DND-41 (cell line): ENCODE data around the gene DLG1.

Experiments
- ATAC-seq: fragments of 200-7000 bp; cut with Tn5 transposase; 3 replicates; pipeline ENCODE4 v1.9.1; 2021; ENCODE audit warnings: low read depth; ENCODE audit not compliant: insufficient read depth
- DNase-seq: peaks from one replicate; pipeline ENCODE4 v3.0.0-alpha.2; 2020
- H2AFZ ChIP-seq: 2 replicates; pipeline ENCODE4 v1.6.0; 2012; ENCODE audit warnings: low read depth, low read length
- H3K27ac ChIP-seq: 2 replicates; pipeline ENCODE4 v1.5.1; 2012; ENCODE audit warnings: low read length, inconsistent platforms
- H3K27me3 ChIP-seq: fragments of 200-600 bp; sonication (generic); 2 replicates; pipeline ENCODE4 v1.6.0; 2012; ENCODE audit warnings: low read length, mild to moderate bottlenecking, inconsistent platforms; ENCODE audit not compliant: insufficient read depth, poor library complexity
- H3K36me3 ChIP-seq: 2 replicates; pipeline ENCODE4 v1.5.1; 2012; ENCODE audit warnings: low read length, inconsistent platforms; ENCODE audit not compliant: insufficient read depth
- H3K4me1 ChIP-seq: 2 replicates; pipeline ENCODE4 v1.5.1; 2012; ENCODE audit warnings: mild to moderate bottlenecking, low read length; ENCODE audit not compliant: insufficient read depth
- H3K4me2 ChIP-seq: 2 replicates; pipeline ENCODE4 v1.6.0; 2012; ENCODE audit warnings: mild to moderate bottlenecking, moderate library complexity, low read length, inconsistent platforms; ENCODE audit not compliant: insufficient read depth
- H3K4me3 ChIP-seq, 2 experiments: fragments of 200-600 bp in 1 of 2; shearing (Covaris generic) in 1 of 2; 2 replicates each; pipeline ENCODE4 v1.5.1; 2012 to 2016; ENCODE audit warnings: inconsistent platforms in 2 of 2, low read length in 2 of 2, mild to moderate bottlenecking in 2 of 2, low read depth in 1 of 2, moderate library complexity in 1 of 2
- H3K79me2 ChIP-seq: 2 replicates; pipeline ENCODE4 v1.6.0; 2012; ENCODE audit warnings: low read length, inconsistent platforms; ENCODE audit not compliant: insufficient read depth
- H3K9ac ChIP-seq: 2 replicates; pipeline ENCODE4 v1.6.0; 2012; ENCODE audit warnings: low read depth, mild to moderate bottlenecking, inconsistent platforms, low read length, moderate library complexity
- H3K9me3 ChIP-seq: 2 replicates; pipeline ENCODE4 v1.5.1; 2012; ENCODE audit warnings: low read length, moderate library complexity, mild to moderate bottlenecking, inconsistent platforms; ENCODE audit not compliant: insufficient read depth, severe bottlenecking
- H4K20me1 ChIP-seq: 2 replicates; pipeline ENCODE4 v1.6.0; 2012; ENCODE audit warnings: low read length; ENCODE audit not compliant: insufficient read depth
- CTCF ChIP-seq: IDR thresholded peaks from 2 replicates; pipeline ENCODE4 v1.5.1; 2012; ENCODE audit warnings: borderline replicate concordance, low read length, moderate library complexity, mild to moderate bottlenecking; ENCODE audit not compliant: poor library complexity, severe bottlenecking; ENCODE audit errors: extremely low read depth
- EZH2 ChIP-seq: IDR thresholded peaks from 3 replicates; pipeline ENCODE4 v1.6.1; 2012; ENCODE audit warnings: borderline replicate concordance, low read depth, mild to moderate bottlenecking, moderate library complexity, low read length, inconsistent platforms; ENCODE audit not compliant: severe bottlenecking

Gene DLG1

GRCh38 chr3:197297002-197297401 is 1.4 kb downstream of the DLG1 start:
- Histone ChIP-seq H3K4me2 (peak overlapping the region; percentile 97), H3K79me2 (peaks cover 52% of the 10 kb centered on the region), H3K36me3 (peaks cover 33% of the 10 kb centered on the region), H3K4me3 (peak overlapping the region; percentile 93 to 96), H4K20me1 (0 out of 2 replicates have a peak, but pooled peaks cover 3% of the 10 kb centered on the region), H3K9me3 (no peaks in the 10 kb centered on the region), H3K4me1 (peaks cover 47% of the 10 kb centered on the region), H3K27me3 (peaks cover 21% of the 10 kb centered on the region), H3K9ac (peak overlapping the region; percentile 89), H2AFZ (peak overlapping the region; percentile 85), H3K27ac (peak overlapping the region; percentile 94)
- TF ChIP-seq CTCF (no peak), EZH2 (no peak)
- ATAC-seq = no peak
- no peak for DNase-seq

- peaks cover 47% of the 10 kb centered on the region for H3K4me1 ChIP-seq
- peak overlapping the region; percentile 89 for H3K9ac ChIP-seq
- TF ChIP-seq CTCF (no peak), EZH2 (no peak)
- peaks cover 21% of the 10 kb centered on the region for H3K27me3 ChIP-seq
- H3K9me3 ChIP-seq = no peaks in the 10 kb centered on the region
- H2AFZ ChIP-seq = no peak overlapping the region
- peaks cover 56% of the 10 kb centered on the region for H3K79me2 ChIP-seq
- peak overlapping the region; percentile 93 to 96; a peak in 3 of 4 replicates for H3K4me3 ChIP-seq
- H3K27ac ChIP-seq = peak overlapping the region; percentile 94; the same call in 1 of the 2 replicates
- DNase-seq = no peak
- 0 out of 2 replicates have a peak, but pooled peaks cover 6% of the 10 kb centered on the region for H4K20me1 ChIP-seq
- H3K36me3 ChIP-seq = peaks cover 38% of the 10 kb centered on the region
- H3K4me2 ChIP-seq = peak overlapping the region; percentile 97
- ATAC-seq = no peak
Observed at GRCh38 chr3:197296545-197296944, 1.9 kb downstream of the DLG1 start.

- Histone ChIP-seq H3K9ac (no peak overlapping the region), H3K27me3 (peaks cover 21% of the 10 kb centered on the region), H3K79me2 (peaks cover 63% of the 10 kb centered on the region), H2AFZ (no peak overlapping the region), H3K9me3 (no peaks in the 10 kb centered on the region), H3K27ac (no peak overlapping the region), H3K4me2 (peak overlapping the region; percentile 97; the same call in 1 of the 2 replicates), H3K4me1 (peaks cover 47% of the 10 kb centered on the region), H4K20me1 (0 out of 2 replicates have a peak, but pooled peaks cover 6% of the 10 kb centered on the region), H3K4me3 (no peak overlapping the region), H3K36me3 (peaks cover 43% of the 10 kb centered on the region)
- no peak for TF ChIP-seq CTCF
- no peak for TF ChIP-seq EZH2
- DNase-seq = no peak
- no peak for ATAC-seq
Observed at GRCh38 chr3:197295871-197296270, 2.5 kb downstream of the DLG1 start.
